Stimulated activated effector memory CD8-positive, alpha-beta T cell treated with anti-CD3 and anti-CD28 coated beads, Interleukin-12 subunit alpha, Interleukin-12 subunit beta, amount 100 ng/mL, for 72 hours (primary cell): ENCODE measurements around the gene DGKI.
"Not testable (repeated sequence)": the region's sequence is repeated elsewhere in the genome, so short reads cannot be mapped to it uniquely, and the experiment has no call there.

Experiments used
- ATAC-seq: fragments of 150-1000 bp; cut with Tn5 transposase; 2 replicates; pipeline ENCODE4 v1.10.0; 2021
- DNase-seq, 2 donors: peaks; one replicate each; pipeline ENCODE4 v3.0.0; 2021 to 2022; ENCODE audit warnings: low spot score in 2 of 2
- H3K27ac Mint-ChIP-seq: one replicate; pipeline ENCODE4 v1.8.0; 2022; ENCODE audit warnings: mild to moderate bottlenecking, mixed read lengths
- H3K36me3 Mint-ChIP-seq: one replicate; pipeline ENCODE4 v1.8.0; 2022; ENCODE audit warnings: mild to moderate bottlenecking, mixed read lengths
- H3K4me1 Mint-ChIP-seq: one replicate; pipeline ENCODE4 v1.8.0; 2022; ENCODE audit warnings: mixed read lengths
- H3K4me3 Mint-ChIP-seq: one replicate; pipeline ENCODE4 v1.8.0; 2022; ENCODE audit warnings: mild to moderate bottlenecking, mixed read lengths
- H3K9me3 Mint-ChIP-seq: one replicate; pipeline ENCODE4 v1.8.0; 2022; ENCODE audit warnings: mixed read lengths

The DGKI gene

DNA sequence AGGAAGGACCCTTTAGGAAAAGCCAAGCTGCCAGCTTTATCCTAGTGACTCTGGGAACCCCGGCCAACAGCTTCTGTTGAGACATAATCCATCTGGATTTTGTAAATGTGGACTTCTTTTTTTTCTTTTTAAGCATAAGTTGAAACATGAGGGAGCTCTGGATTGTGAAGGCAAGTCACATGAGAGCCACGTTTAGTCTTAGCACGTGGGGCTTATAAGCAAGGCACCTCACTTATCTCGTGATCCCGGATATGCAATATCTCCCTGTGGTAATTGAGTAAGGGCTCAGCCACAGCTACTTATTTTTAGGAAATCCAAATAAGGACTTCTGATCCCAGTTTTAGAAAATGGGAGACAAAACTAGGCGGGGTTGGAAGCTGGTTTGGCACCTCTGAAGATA, 392.0 kb downstream of the DGKI start:
- Mint-ChIP-seq H3K4me1 (no peaks in the 10 kb centered on the region), H3K9me3 (no peaks in the 10 kb centered on the region), H3K27ac (no peak overlapping the region), H3K36me3 (no peaks in the 10 kb centered on the region), H3K4me3 (no peak overlapping the region)
- DNase-seq, result no peak
- no peak for ATAC-seq

GRCh38 chr7:137454246-137454724, 392.5 kb downstream of the DGKI start:
- Mint-ChIP-seq H3K4me1 (no peaks in the 10 kb centered on the region), H3K4me3 (no peak overlapping the region), H3K27ac (no peak overlapping the region), H3K9me3 (no peaks in the 10 kb centered on the region), H3K36me3 (no peaks in the 10 kb centered on the region)
- DNase-seq (no peak), ATAC-seq (no peak)

DNA sequence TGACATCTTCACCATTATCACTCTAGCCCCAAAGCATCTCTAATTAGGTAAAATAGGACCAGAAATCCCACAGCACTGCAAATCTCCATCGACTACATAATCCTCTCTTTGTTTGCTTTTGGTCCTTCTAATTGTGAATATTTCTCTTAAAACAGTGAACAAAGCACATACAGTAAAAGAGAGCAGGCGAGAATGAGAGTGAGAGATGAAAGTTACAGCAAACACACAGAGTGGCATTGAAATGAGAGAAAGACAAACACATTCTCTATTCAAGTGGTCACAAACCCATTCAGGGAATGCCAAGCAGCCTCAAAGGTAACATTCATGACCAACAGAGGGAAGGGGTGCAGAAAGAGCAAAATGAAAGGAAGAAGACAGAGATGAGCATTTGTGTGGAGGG, 393.4 kb downstream of the DGKI start:
- no peaks in the 10 kb centered on the region for H3K36me3 Mint-ChIP-seq
- ATAC-seq (no peak), DNase-seq (no peak)
- no peak overlapping the region for H3K4me3 Mint-ChIP-seq
- H3K4me1 Mint-ChIP-seq, result no peaks in the 10 kb centered on the region
- H3K9me3 Mint-ChIP-seq, result no peaks in the 10 kb centered on the region
- no peak overlapping the region for H3K27ac Mint-ChIP-seq

DNA sequence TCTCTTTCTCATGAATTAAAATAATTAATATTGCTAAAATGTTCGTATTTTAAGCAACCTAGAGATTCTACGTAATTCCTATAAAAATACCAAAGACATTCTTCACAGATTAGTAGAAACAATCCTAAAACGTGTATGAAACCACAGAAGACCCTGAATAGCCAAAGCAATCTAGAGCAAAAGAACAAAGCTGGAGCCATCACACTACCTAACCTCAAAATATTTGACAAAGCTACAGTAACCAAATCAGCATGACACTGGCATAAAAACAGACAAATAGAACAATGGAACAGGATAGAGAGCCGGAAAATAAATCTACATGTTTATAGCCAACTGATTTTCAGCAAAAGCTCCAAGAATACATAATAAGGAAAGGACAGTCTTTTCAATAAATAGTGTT, 397.8 kb downstream of the DGKI start:
- H3K36me3 Mint-ChIP-seq, result no peaks in the 10 kb centered on the region
- H3K9me3 Mint-ChIP-seq, result no peaks in the 10 kb centered on the region
- no peaks in the 10 kb centered on the region for H3K4me1 Mint-ChIP-seq
- no peak overlapping the region for H3K4me3 Mint-ChIP-seq
- DNase-seq (no peak), ATAC-seq (no peak)
- no peak overlapping the region for H3K27ac Mint-ChIP-seq

DNA sequence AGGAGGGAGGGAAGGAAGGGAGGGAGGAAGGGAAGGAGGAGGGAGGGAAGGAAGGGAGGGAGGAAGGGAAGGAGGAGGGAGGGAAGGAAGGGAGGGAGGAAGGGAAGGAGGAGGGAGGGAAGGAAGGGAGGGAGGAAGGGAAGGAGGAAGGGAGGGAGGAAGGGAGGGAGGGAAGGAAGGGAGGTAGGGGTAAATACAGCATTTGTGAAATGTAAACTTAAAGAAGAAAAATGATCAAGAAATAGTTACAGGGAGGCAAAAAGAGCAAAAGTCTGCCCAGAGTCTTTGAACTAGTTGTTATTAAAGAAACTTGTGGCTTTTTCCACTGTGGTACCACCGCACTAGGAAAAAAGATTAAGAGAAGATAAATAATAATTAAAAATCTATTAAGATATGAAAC, 398.2 kb downstream of the DGKI start:
- not testable (repeated sequence) for H3K4me3 Mint-ChIP-seq, ATAC-seq, H3K27ac Mint-ChIP-seq, DNase-seq, H3K36me3 Mint-ChIP-seq, H3K4me1 Mint-ChIP-seq, H3K9me3 Mint-ChIP-seq

DNA sequence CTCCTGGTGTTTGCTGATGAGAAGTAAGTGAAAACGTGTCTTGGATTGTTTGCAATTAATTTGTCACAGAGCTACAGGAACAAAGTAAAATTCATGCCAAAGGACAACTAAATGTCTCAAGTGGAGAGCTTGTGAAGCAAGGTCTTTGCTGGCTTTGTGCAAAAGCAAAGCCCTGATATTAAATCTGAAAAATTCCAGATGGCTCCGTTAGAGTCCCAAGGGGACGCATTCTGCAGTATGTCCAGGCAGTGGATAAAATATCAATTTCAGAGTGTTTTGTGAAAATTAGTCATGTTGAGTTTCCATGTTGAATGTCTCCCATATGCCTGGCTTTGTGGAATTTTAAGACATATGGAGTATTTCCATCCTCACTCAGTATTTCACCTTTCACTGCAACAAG, 400.7 kb downstream of the DGKI start:
- ATAC-seq (no peak), DNase-seq (no peak)
- Mint-ChIP-seq H3K9me3 (no peaks in the 10 kb centered on the region), H3K36me3 (no peaks in the 10 kb centered on the region), H3K4me3 (no peak overlapping the region), H3K4me1 (no peaks in the 10 kb centered on the region), H3K27ac (no peak overlapping the region)

GRCh38 chr7:137445268-137445667, 401.5 kb downstream of the DGKI start:
- Mint-ChIP-seq H3K9me3 (no peaks in the 10 kb centered on the region), H3K4me1 (no peaks in the 10 kb centered on the region), H3K4me3 (no peak overlapping the region), H3K36me3 (no peaks in the 10 kb centered on the region), H3K27ac (no peak overlapping the region)
- no peak for ATAC-seq
- DNase-seq, result no peak

DNA sequence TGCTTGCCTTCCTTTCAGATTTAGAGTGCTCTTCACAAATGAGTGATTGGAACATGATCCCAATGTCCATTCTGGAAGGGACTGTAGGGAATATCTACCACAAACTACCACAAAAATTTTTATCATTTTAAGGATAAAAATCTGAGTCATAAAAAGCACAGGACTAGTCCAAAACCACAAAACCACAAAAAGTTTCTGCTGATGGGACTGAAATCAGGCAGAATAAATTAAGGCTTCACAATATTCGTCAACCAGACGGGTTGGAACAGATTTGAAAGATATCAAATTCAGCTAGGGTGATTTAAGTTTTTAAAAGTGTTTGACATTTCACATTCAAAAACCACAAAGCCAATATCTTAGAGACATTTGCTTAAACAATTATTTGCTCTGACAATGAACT, 403.2 kb downstream of the DGKI start:
- H3K4me1 Mint-ChIP-seq, result no peaks in the 10 kb centered on the region
- H3K36me3 Mint-ChIP-seq, result no peaks in the 10 kb centered on the region
- no peak for DNase-seq
- no peak overlapping the region for H3K27ac Mint-ChIP-seq
- H3K9me3 Mint-ChIP-seq, result no peaks in the 10 kb centered on the region
- H3K4me3 Mint-ChIP-seq, result no peak overlapping the region
- no peak for ATAC-seq

GRCh38 chr7:137441451-137441850, 405.3 kb downstream of the DGKI start:
- Mint-ChIP-seq H3K9me3 (no peaks in the 10 kb centered on the region), H3K4me1 (no peaks in the 10 kb centered on the region), H3K4me3 (no peak overlapping the region), H3K36me3 (no peaks in the 10 kb centered on the region), H3K27ac (no peak overlapping the region)
- ATAC-seq (no peak), DNase-seq (no peak)

DNA sequence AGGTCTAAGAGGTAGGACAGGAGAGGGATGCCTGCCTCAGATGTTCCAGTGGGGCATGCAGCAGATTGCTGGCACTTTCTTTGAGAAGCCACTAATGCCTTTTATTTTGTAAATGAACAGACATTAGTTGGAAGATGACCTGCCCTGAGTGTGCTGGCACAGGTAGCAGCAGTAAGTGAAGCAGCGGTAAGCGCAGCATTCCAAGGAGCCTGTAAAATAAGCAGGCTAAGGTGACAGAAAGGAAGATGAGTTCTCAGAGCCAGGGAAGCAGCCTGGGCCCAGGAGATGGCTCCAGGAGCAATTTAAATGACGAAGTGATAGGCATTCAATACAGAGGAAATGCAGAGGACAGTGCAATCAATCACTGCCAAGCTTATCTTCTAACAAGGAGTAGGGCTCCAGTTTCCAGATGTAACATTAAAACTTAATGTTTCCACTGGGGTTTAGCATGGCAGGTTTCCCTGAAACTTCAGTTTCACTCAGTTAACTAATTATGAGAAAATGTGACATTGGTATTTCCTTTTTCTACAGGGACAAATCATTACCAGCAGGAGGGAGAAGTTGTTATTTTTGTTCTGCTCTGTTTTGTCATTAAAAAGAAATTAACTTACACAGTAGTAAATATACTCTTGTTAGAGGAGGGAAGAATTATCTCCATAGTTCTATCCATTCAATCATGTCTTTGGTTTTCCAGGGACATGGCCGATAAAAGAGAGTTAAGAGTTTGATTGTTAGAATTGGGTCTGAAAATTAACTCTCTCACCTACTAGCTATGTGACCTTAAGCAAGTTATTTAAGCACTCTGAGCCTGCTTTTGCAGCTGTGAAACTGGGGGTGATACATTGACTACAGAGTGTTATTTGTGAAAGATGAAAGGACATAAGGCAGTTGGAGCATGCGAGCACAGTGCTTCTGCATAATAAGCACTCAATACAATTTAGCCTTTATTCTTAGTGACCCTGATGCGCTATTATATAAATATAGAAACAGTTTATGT, 406.6 kb downstream of the DGKI start:
- ATAC-seq (no peak), DNase-seq (no peak)

GRCh38 chr7:137434946-137435345, 411.8 kb downstream of the DGKI start:
- DNase-seq, result no peak
- H3K4me3 Mint-ChIP-seq, result no peak overlapping the region
- H3K36me3 Mint-ChIP-seq, result no peaks in the 10 kb centered on the region
- H3K4me1 Mint-ChIP-seq, result no peaks in the 10 kb centered on the region
- no peaks in the 10 kb centered on the region for H3K9me3 Mint-ChIP-seq
- ATAC-seq, result no peak
- no peak overlapping the region for H3K27ac Mint-ChIP-seq

More for the DNA sequence above, 406.6 kb downstream of the DGKI start:
- no peaks in the 10 kb centered on the region for H3K36me3 Mint-ChIP-seq
- no peak overlapping the region for H3K4me3 Mint-ChIP-seq
- H3K9me3 Mint-ChIP-seq, result no peaks in the 10 kb centered on the region
- H3K27ac Mint-ChIP-seq, result no peak overlapping the region
- no peaks in the 10 kb centered on the region for H3K4me1 Mint-ChIP-seq

DNA sequence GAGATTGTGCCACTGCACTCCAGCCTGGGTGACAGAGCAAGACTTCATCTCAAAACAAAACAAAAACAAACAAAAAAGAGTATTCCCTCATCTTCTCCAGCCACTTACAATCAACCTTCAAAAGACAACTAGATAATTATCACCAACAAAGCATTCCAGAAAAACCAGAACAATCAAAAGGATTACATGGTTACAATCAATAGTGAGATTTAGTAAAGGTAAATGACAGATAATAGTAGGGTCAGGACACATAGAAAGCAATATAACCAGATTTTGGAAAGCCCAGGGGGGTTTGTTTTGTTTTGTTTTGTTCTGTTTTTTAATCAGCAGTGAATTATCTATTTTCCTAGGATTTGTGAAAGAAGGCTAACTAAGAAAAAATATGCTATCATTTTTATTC, 412.2 kb downstream of the DGKI start:
- H3K36me3 Mint-ChIP-seq, result no peaks in the 10 kb centered on the region
- no peaks in the 10 kb centered on the region for H3K9me3 Mint-ChIP-seq
- H3K27ac Mint-ChIP-seq, result no peak overlapping the region
- ATAC-seq (no peak), DNase-seq (no peak)
- H3K4me3 Mint-ChIP-seq, result no peak overlapping the region
- H3K4me1 Mint-ChIP-seq, result no peaks in the 10 kb centered on the region

- H3K4me1 Mint-ChIP-seq, result no peaks in the 10 kb centered on the region
- no peaks in the 10 kb centered on the region for H3K36me3 Mint-ChIP-seq
- ATAC-seq, result no peak
- peaks cover 6% of the 10 kb centered on the region for H3K9me3 Mint-ChIP-seq
- no peak overlapping the region for H3K4me3 Mint-ChIP-seq
- H3K27ac Mint-ChIP-seq, result no peak overlapping the region
- no peak for DNase-seq
Measured at GRCh38 chr7:137423321-137423720, 423.5 kb downstream of the DGKI start.

DNA sequence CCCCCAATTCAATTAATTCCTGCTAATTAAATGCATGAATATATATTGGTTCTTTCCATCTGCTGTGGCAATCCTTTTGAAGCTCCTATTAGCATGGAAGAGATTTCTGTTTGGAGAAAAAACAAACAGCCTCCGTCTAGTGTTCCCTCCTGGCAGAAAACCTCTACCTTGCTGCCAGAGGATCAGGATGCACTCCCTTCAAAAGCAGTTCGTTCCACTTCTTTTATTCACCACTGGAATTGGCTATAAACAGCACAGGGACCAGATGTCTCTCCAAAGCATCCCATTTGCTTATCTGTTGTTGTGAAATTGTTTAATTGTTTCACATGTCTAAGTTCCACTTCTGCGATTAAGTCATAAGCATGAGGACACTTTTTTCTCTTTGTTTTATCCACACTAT, 425.4 kb downstream of the DGKI start:
- Mint-ChIP-seq H3K4me1 (no peaks in the 10 kb centered on the region), H3K27ac (no peak overlapping the region), H3K36me3 (no peaks in the 10 kb centered on the region), H3K9me3 (peaks cover 6% of the 10 kb centered on the region), H3K4me3 (no peak overlapping the region)
- DNase-seq, result no peak
- ATAC-seq, result no peak

GRCh38 chr7:137418841-137419240, 427.9 kb downstream of the DGKI start:
- no peak for ATAC-seq
- no peak overlapping the region for H3K4me3 Mint-ChIP-seq
- H3K4me1 Mint-ChIP-seq, result no peaks in the 10 kb centered on the region
- no peak overlapping the region for H3K27ac Mint-ChIP-seq
- DNase-seq, result no peak
- peaks cover 2% of the 10 kb centered on the region for H3K9me3 Mint-ChIP-seq
- H3K36me3 Mint-ChIP-seq, result no peaks in the 10 kb centered on the region

DNA sequence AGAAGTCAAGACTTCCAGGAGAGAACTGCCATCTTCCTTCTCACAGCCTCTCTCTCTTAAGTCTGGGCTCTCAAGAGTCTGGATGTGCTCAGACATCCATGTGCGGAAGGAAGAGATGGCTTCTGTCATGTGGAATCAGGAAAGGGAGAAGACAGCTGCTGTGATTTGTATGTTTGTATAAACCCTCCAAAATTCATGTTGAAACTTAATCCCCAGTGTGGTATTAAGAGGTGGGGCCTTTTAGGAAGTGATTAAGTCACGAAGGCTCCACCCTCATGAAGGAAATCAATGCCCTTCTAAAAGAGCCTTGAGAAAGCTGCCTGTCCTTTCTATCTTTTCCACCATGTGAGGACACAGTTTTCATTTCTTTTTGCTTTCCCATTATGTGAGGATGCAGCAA, 429.3 kb downstream of the DGKI start:
- Mint-ChIP-seq H3K4me3 (no peak overlapping the region), H3K36me3 (no peaks in the 10 kb centered on the region), H3K27ac (no peak overlapping the region), H3K9me3 (peaks cover 3% of the 10 kb centered on the region), H3K4me1 (no peaks in the 10 kb centered on the region)
- DNase-seq (no peak), ATAC-seq (no peak)
